GM21360 (cell line): ENCODE results near the gene FAM83B.
"Not testable (repeated sequence)": the region's sequence is repeated elsewhere in the genome, so short reads cannot be mapped to it uniquely, and the experiment has no call there.

Source experiments
- ATAC-seq: cut with Tn5 transposase; IDR thresholded peaks from one replicate; pipeline ENCODE4 v1.9.1; 2021; ENCODE audit warnings: mild to moderate bottlenecking, moderate library complexity; ENCODE audit not compliant: unreplicated experiment

Gene FAM83B

GRCh38 chr6:54971825-54972224, 125.3 kb downstream of the FAM83B start:
- no peak for ATAC-seq

GRCh38 chr6:54979161-54979560, 132.6 kb downstream of the FAM83B start:
- not testable (repeated sequence) for ATAC-seq

- ATAC-seq = no peak
Observed at GRCh38 chr6:54980511-54981275, 134.1 kb downstream of the FAM83B start.

GRCh38 chr6:54981276-54981609, 134.7 kb downstream of the FAM83B start:
- ATAC-seq = no peak

- ATAC-seq = no peak
Observed at GRCh38 chr6:54981647-54982046, 135.1 kb downstream of the FAM83B start.

GRCh38 chr6:54987633-54988290, 141.2 kb downstream of the FAM83B start:
- no peak for ATAC-seq

- ATAC-seq = no peak
Observed at GRCh38 chr6:54988576-54988975, 142.0 kb downstream of the FAM83B start.

- ATAC-seq = no peak
Observed at GRCh38 chr6:54990001-54990400, 143.4 kb downstream of the FAM83B start.
